22Rv1 (cell line): ENCODE results near the gene TENT4A.

Experiments
- ZFX ChIP-seq: fragments of 450-650 bp; IDR thresholded peaks from 2 replicates; pipeline ENCODE4 v1.6.1; 2017; ENCODE audit warnings: antibody characterized with exemption, borderline replicate concordance
- TF ChIP-seq, protein P1 (sequence below): fragments of 450-650 bp; IDR thresholded peaks from 2 replicates; pipeline ENCODE4 v1.5.1; 2017; ENCODE audit warnings: mild to moderate bottlenecking

DNA sequence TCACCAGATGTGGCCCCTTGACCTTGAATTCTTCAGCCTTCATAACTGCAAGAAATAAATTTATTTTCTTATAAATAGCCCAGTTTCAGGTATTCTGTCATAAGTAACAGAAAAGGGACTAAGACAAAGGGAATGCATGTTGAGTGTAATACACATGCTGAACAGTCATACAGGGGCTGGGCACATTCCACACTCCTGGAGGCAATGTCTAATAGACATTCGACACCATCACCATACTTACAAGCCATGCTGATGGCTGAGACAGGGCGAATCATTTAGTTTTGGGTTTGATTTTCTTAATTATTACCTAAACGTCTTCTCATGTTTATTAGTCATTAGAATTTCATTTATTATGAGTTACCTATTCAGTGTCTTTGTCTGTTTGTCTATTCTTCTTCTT, 68.5 kb downstream of the TENT4A start:
- TF ChIP-seq, protein P1, sequence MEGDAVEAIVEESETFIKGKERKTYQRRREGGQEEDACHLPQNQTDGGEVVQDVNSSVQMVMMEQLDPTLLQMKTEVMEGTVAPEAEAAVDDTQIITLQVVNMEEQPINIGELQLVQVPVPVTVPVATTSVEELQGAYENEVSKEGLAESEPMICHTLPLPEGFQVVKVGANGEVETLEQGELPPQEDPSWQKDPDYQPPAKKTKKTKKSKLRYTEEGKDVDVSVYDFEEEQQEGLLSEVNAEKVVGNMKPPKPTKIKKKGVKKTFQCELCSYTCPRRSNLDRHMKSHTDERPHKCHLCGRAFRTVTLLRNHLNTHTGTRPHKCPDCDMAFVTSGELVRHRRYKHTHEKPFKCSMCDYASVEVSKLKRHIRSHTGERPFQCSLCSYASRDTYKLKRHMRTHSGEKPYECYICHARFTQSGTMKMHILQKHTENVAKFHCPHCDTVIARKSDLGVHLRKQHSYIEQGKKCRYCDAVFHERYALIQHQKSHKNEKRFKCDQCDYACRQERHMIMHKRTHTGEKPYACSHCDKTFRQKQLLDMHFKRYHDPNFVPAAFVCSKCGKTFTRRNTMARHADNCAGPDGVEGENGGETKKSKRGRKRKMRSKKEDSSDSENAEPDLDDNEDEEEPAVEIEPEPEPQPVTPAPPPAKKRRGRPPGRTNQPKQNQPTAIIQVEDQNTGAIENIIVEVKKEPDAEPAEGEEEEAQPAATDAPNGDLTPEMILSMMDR = no peak
- no peak for TF ChIP-seq ZFX
